OCI-LY3 (cell line): ENCODE data around the gene PYGO1.

ENCODE experiments used
- H2AFZ ChIP-seq: fragments of 200-600, 300-600 bp; shearing (Covaris generic); 2 replicates; pipeline ENCODE4 v1.6.0; 2014; ENCODE audit warnings: antibody characterized with exemption, low read depth, low read length
- H3K27ac ChIP-seq: fragments of 200-600, 300-600 bp; sonication (generic); 2 replicates; pipeline ENCODE4 v1.5.1; 2014; ENCODE audit warnings: mild to moderate bottlenecking, low read length, moderate library complexity, mixed read lengths
- H3K27me3 ChIP-seq: fragments of 200-600, 300-600 bp; sonication (generic); 2 replicates; pipeline ENCODE4 v1.6.1; 2014; ENCODE audit warnings: low read depth, low read length, mixed read lengths
- H3K36me3 ChIP-seq: fragments of 200-600, 300-600 bp; sonication (generic); replicated peaks from 2 replicates; pipeline ENCODE3; 2014; ENCODE audit warnings: low read depth, low read length, mixed read lengths
- H3K4me1 ChIP-seq: fragments of 300-600, 200-600 bp; sonication (generic); 2 replicates; pipeline ENCODE4 v1.6.1; 2014; ENCODE audit warnings: low read length, mixed read lengths
- H3K4me2 ChIP-seq: fragments of 200-600, 300-600 bp; sonication (generic); 2 replicates; pipeline ENCODE4 v1.6.1; 2014; ENCODE audit warnings: low read length, mixed read lengths
- H3K4me3 ChIP-seq: fragments of 300-600, 200-600 bp; sonication (generic); 2 replicates; pipeline ENCODE4 v1.5.1; 2014; ENCODE audit warnings: antibody characterized with exemption, mild to moderate bottlenecking, low read length, moderate library complexity
- H3K79me2 ChIP-seq: fragments of 300-600, 200-600 bp; shearing (Covaris generic); 2 replicates; pipeline ENCODE4 v1.6.1; 2014; ENCODE audit warnings: mild to moderate bottlenecking, low read length, mixed read lengths
- H3K9ac ChIP-seq: fragments of 300-600, 200-600 bp; shearing (Covaris generic); 2 replicates; pipeline ENCODE4 v1.6.0; 2014; ENCODE audit warnings: mild to moderate bottlenecking, low read length, moderate library complexity
- H3K9me3 ChIP-seq: fragments of 200-600, 300-600 bp; shearing (Covaris generic); 2 replicates; pipeline ENCODE4 v1.6.1; 2014; ENCODE audit warnings: low read length, mixed read lengths; ENCODE audit not compliant: insufficient read depth
- H4K20me1 ChIP-seq: fragments of 200-600, 300-600 bp; sonication (generic); 2 replicates; pipeline ENCODE4 v1.6.1; 2016; ENCODE audit warnings: low read length, mixed read lengths; ENCODE audit not compliant: insufficient read depth
- CTCF ChIP-seq: fragments of 200-600, 300-600 bp; sonication (generic); IDR thresholded peaks from 2 replicates; pipeline ENCODE4 v1.5.1; 2014; ENCODE audit warnings: antibody characterized with exemption, low read length, low read depth
- EZH2phosphoT487 ChIP-seq: fragments of 200-600 bp; shearing (Covaris generic); IDR thresholded peaks from 2 replicates; pipeline ENCODE4 v1.6.1; 2018; ENCODE audit warnings: antibody characterized with exemption, mixed run types, low read depth

The PYGO1 gene

DNA sequence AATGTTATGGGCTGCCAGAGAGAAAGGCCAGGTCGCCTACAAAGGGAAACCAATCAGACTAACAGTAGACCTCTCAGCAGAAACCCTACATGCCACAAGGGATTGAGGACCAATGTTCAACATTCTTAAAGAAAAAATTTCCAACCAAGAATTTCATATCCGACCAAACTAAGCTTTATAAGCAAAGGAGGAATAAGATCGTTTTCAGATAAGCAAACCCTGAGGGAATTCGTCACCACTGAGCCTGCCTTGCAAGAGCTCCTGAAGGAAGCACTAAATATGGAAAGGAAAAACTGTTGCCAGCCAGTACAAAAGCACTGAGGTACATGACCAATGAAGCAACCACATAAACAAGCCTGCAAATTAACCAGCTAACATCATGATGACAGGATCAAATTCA, 33.1 kb downstream of the PYGO1 start:
- no peaks in the 10 kb centered on the region for H4K20me1 ChIP-seq
- no peaks in the 10 kb centered on the region for H3K79me2 ChIP-seq
- no peak overlapping the region for H3K27ac ChIP-seq
- 0 out of 2 replicates have a peak, but pooled peaks cover 6% of the 10 kb centered on the region for H3K9me3 ChIP-seq
- no peak overlapping the region for H3K9ac ChIP-seq
- H3K27me3 ChIP-seq: no peaks in the 10 kb centered on the region
- H3K36me3 ChIP-seq: no peaks in the 10 kb centered on the region
- no peaks in the 10 kb centered on the region for H3K4me1 ChIP-seq
- TF ChIP-seq CTCF (no peak), EZH2phosphoT487 (no peak)
- H2AFZ ChIP-seq: no peak overlapping the region
- no peak overlapping the region for H3K4me3 ChIP-seq
- H3K4me2 ChIP-seq: no peak overlapping the region

- no peaks in the 10 kb centered on the region for H3K36me3 ChIP-seq
- no peaks in the 10 kb centered on the region for H3K27me3 ChIP-seq
- H3K79me2 ChIP-seq: no peaks in the 10 kb centered on the region
- no peak overlapping the region for H3K4me3 ChIP-seq
- H2AFZ ChIP-seq: no peak overlapping the region
- no peak overlapping the region for H3K27ac ChIP-seq
- no peak overlapping the region for H3K4me2 ChIP-seq
- no peaks in the 10 kb centered on the region for H3K4me1 ChIP-seq
- H3K9me3 ChIP-seq: 0 out of 2 replicates have a peak, but pooled peaks cover 6% of the 10 kb centered on the region
- no peaks in the 10 kb centered on the region for H4K20me1 ChIP-seq
- TF ChIP-seq CTCF (no peak), EZH2phosphoT487 (no peak)
- no peak overlapping the region for H3K9ac ChIP-seq
Observed at GRCh38 chr15:55552926-55553325, 35.2 kb downstream of the PYGO1 start.

- Histone ChIP-seq H3K27me3 (no peaks in the 10 kb centered on the region), H2AFZ (no peak overlapping the region), H3K4me1 (no peaks in the 10 kb centered on the region), H3K4me2 (no peak overlapping the region), H4K20me1 (no peaks in the 10 kb centered on the region), H3K9ac (no peak overlapping the region), H3K27ac (no peak overlapping the region), H3K9me3 (0 out of 2 replicates have a peak, but pooled peaks cover 6% of the 10 kb centered on the region), H3K79me2 (no peaks in the 10 kb centered on the region), H3K36me3 (no peaks in the 10 kb centered on the region), H3K4me3 (no peak overlapping the region)
- TF ChIP-seq CTCF (no peak), EZH2phosphoT487 (no peak)
Observed at GRCh38 chr15:55552451-55552850, 35.7 kb downstream of the PYGO1 start.

- H3K9me3 ChIP-seq: no peaks in the 10 kb centered on the region
- no peaks in the 10 kb centered on the region for H3K79me2 ChIP-seq
- H3K9ac ChIP-seq: no peak overlapping the region
- no peak overlapping the region for H3K4me2 ChIP-seq
- no peaks in the 10 kb centered on the region for H3K27me3 ChIP-seq
- no peak overlapping the region for H2AFZ ChIP-seq
- no peaks in the 10 kb centered on the region for H3K36me3 ChIP-seq
- H3K4me1 ChIP-seq: no peaks in the 10 kb centered on the region
- H3K27ac ChIP-seq: no peak overlapping the region
- no peak for TF ChIP-seq EZH2phosphoT487
- TF ChIP-seq CTCF: no peak
- H4K20me1 ChIP-seq: no peaks in the 10 kb centered on the region
- no peak overlapping the region for H3K4me3 ChIP-seq
Observed at GRCh38 chr15:55549305-55549704, 38.8 kb downstream of the PYGO1 start.
